ENCODE measurements around the gene CENPX.

GRCh38 chr17:82035956-82036633, 13.4 kb upstream of the CENPX start:
- TF ChIP-seq, protein P1, sequence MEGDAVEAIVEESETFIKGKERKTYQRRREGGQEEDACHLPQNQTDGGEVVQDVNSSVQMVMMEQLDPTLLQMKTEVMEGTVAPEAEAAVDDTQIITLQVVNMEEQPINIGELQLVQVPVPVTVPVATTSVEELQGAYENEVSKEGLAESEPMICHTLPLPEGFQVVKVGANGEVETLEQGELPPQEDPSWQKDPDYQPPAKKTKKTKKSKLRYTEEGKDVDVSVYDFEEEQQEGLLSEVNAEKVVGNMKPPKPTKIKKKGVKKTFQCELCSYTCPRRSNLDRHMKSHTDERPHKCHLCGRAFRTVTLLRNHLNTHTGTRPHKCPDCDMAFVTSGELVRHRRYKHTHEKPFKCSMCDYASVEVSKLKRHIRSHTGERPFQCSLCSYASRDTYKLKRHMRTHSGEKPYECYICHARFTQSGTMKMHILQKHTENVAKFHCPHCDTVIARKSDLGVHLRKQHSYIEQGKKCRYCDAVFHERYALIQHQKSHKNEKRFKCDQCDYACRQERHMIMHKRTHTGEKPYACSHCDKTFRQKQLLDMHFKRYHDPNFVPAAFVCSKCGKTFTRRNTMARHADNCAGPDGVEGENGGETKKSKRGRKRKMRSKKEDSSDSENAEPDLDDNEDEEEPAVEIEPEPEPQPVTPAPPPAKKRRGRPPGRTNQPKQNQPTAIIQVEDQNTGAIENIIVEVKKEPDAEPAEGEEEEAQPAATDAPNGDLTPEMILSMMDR (IDR thresholded peaks at IDR 0.05): no peak
- TF ChIP-seq POLR2A (IDR thresholded peaks at IDR 0.05): no peak
- TF ChIP-seq POLR2AphosphoS5 (IDR thresholded peaks at IDR 0.05): no peak
- TF ChIP-seq EP300 (IDR thresholded peaks at IDR 0.05): no peak
